KMS-11 (cell line): ENCODE measurements around the gene PRUNE2.

Source experiments
- H2AFZ ChIP-seq: fragments of 200-600 bp; sonication (generic); 2 replicates; pipeline ENCODE4 v1.6.1; 2016; ENCODE audit warnings: antibody characterized with exemption, mixed run types, low read depth
- H3K27ac ChIP-seq: fragments of 200-600 bp; sonication (generic); 2 replicates; pipeline ENCODE4 v1.6.1; 2016; ENCODE audit warnings: mild to moderate bottlenecking, mixed run types
- H3K27me3 ChIP-seq: fragments of 200-600 bp; sonication (generic); 2 replicates; pipeline ENCODE4 v1.6.1; 2017; ENCODE audit warnings: mild to moderate bottlenecking, low read depth, mixed run types, moderate library complexity; ENCODE audit not compliant: insufficient read depth
- H3K36me3 ChIP-seq: fragments of 200-600 bp; sonication (generic); 2 replicates; pipeline ENCODE4 v1.6.1; 2017; ENCODE audit warnings: mild to moderate bottlenecking, mixed run types; ENCODE audit not compliant: insufficient read depth
- H3K4me1 ChIP-seq: fragments of 200-600 bp; sonication (generic); 2 replicates; pipeline ENCODE4 v1.6.1; 2016; ENCODE audit warnings: mild to moderate bottlenecking, low read depth, mixed run types; ENCODE audit not compliant: poor library complexity, severe bottlenecking
- H3K4me2 ChIP-seq: fragments of 200-600 bp; sonication (generic); 2 replicates; pipeline ENCODE4 v1.7.0; 2016; ENCODE audit warnings: mild to moderate bottlenecking, mixed run types
- H3K4me3 ChIP-seq: fragments of 200-600 bp; sonication (generic); IDR thresholded peaks from 2 replicates; pipeline ENCODE4 v1.6.1; 2017; ENCODE audit warnings: low read depth, low read length, mixed read lengths; ENCODE audit not compliant: insufficient read depth
- H3K79me2 ChIP-seq: fragments of 200-600 bp; sonication (generic); 2 replicates; pipeline ENCODE4 v1.6.1; 2016; ENCODE audit warnings: low read depth, mixed run types; ENCODE audit not compliant: insufficient read depth
- H3K9ac ChIP-seq: fragments of 200-600 bp; sonication (generic); 2 replicates; pipeline ENCODE4 v1.6.1; 2016; ENCODE audit warnings: mild to moderate bottlenecking, mixed run types
- H4K20me1 ChIP-seq: fragments of 200-600 bp; sonication (generic); 2 replicates; pipeline ENCODE4 v1.6.1; 2016; ENCODE audit warnings: mild to moderate bottlenecking, mixed run types; ENCODE audit not compliant: insufficient read depth
- CTCF ChIP-seq: fragments of 200-600 bp; sonication (generic); conservative IDR thresholded peaks from 2 replicates; pipeline ENCODE4 v1.6.1; 2017; ENCODE audit warnings: low read depth, mild to moderate bottlenecking, antibody characterized with exemption, low read length, moderate library complexity, mixed read lengths

The PRUNE2 gene

GRCh38 chr9:76573408-76573807 lies 332.5 kb downstream of the PRUNE2 start:
- H2AFZ ChIP-seq, result no peak overlapping the region
- H3K4me1 ChIP-seq, result peaks cover 5% of the 10 kb centered on the region
- no peaks in the 10 kb centered on the region for H3K27me3 ChIP-seq
- no peak overlapping the region for H3K9ac ChIP-seq
- no peak overlapping the region for H3K27ac ChIP-seq
- no peaks in the 10 kb centered on the region for H3K36me3 ChIP-seq
- H3K79me2 ChIP-seq, result no peaks in the 10 kb centered on the region
- no peak for TF ChIP-seq CTCF
- no peaks in the 10 kb centered on the region for H4K20me1 ChIP-seq
- no peak overlapping the region for H3K4me2 ChIP-seq
- H3K4me3 ChIP-seq, result no peak overlapping the region

GRCh38 chr9:76572151-76572550 lies 333.8 kb downstream of the PRUNE2 start:
- H3K27me3 ChIP-seq, result no peaks in the 10 kb centered on the region
- H3K27ac ChIP-seq, result no peak overlapping the region
- no peak overlapping the region for H3K9ac ChIP-seq
- no peaks in the 10 kb centered on the region for H4K20me1 ChIP-seq
- H3K79me2 ChIP-seq, result no peaks in the 10 kb centered on the region
- no peak overlapping the region for H2AFZ ChIP-seq
- H3K4me3 ChIP-seq, result no peak overlapping the region
- H3K36me3 ChIP-seq, result no peaks in the 10 kb centered on the region
- peaks cover 5% of the 10 kb centered on the region for H3K4me1 ChIP-seq
- no peak overlapping the region for H3K4me2 ChIP-seq
- TF ChIP-seq CTCF, result no peak

- Histone ChIP-seq H4K20me1 (no peaks in the 10 kb centered on the region), H3K4me1 (peaks cover 5% of the 10 kb centered on the region), H3K27ac (no peak overlapping the region), H3K79me2 (no peaks in the 10 kb centered on the region), H3K9ac (no peak overlapping the region), H3K4me2 (no peak overlapping the region), H3K27me3 (no peaks in the 10 kb centered on the region), H3K36me3 (no peaks in the 10 kb centered on the region), H2AFZ (no peak overlapping the region), H3K4me3 (no peak overlapping the region)
- no peak for TF ChIP-seq CTCF
Observed at GRCh38 chr9:76571743-76572146, 334.2 kb downstream of the PRUNE2 start.

- Histone ChIP-seq H4K20me1 (no peaks in the 10 kb centered on the region), H2AFZ (no peak overlapping the region)
Observed at GRCh38 chr9:76571288-76571687, 334.6 kb downstream of the PRUNE2 start.

More at GRCh38 chr9:76571288-76571687, 334.6 kb downstream of the PRUNE2 start:
- no peaks in the 10 kb centered on the region for H3K79me2 ChIP-seq
- H3K27me3 ChIP-seq, result no peaks in the 10 kb centered on the region
- no peak overlapping the region for H3K27ac ChIP-seq
- no peak overlapping the region for H3K4me2 ChIP-seq
- no peaks in the 10 kb centered on the region for H3K36me3 ChIP-seq
- no peak overlapping the region for H3K9ac ChIP-seq
- peaks cover 5% of the 10 kb centered on the region for H3K4me1 ChIP-seq
- no peak for TF ChIP-seq CTCF
- H3K4me3 ChIP-seq, result no peak overlapping the region
